Effector CD4-positive, alpha-beta T cell (primary cell): Measurements from ENCODE around the gene CYP2B6. TPM values are rescaled to one million over a fixed set of nuclear protein-coding genes. Genes with fewer than 3 reads are reported as not detected.
A peak's percentile ranks its signal among the peaks of the same experiment; 100 is the strongest.
"Not testable (repeated sequence)": the region's sequence is repeated elsewhere in the genome, so short reads cannot be mapped to it uniquely, and the experiment has no call there.

Experiments
- DNase-seq: peaks from one replicate; pipeline ENCODE4 v3.0.0-alpha.2; 2020
- total RNA-seq: gene quantifications from one replicate; lab custom pipeline; 2026; lab: John Stamatoyannopoulos, UW

CYP2B6 gene
- not detected for total RNA-seq

DNA sequence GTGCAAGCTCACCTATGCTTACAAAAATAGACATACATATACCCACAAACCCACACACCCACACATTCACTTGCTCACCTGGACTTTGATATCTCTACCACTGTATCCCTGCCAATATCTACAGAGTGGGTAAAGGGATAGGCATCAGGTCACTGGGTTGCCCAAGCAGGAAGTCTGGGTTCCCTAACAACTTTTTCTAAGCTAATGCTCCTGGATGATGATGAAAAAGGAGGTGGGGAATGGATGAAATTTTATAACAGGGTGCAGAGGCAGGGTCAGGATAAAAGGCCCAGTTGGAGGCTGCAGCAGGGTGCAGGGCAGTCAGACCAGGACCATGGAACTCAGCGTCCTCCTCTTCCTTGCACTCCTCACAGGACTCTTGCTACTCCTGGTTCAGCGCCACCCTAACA, at the start of gene CYP2B6:
Gene CYP2B6 (plus strand): TSS at position 311 of the 410 bp plus-strand sequence. CDS start 24 bp downstream, at position 335.
- no peak for DNase-seq

- DNase-seq: no peak
Measured at GRCh38 chr19:40941481-40942219, 49.4 kb upstream of the CYP2B6 start.

DNA sequence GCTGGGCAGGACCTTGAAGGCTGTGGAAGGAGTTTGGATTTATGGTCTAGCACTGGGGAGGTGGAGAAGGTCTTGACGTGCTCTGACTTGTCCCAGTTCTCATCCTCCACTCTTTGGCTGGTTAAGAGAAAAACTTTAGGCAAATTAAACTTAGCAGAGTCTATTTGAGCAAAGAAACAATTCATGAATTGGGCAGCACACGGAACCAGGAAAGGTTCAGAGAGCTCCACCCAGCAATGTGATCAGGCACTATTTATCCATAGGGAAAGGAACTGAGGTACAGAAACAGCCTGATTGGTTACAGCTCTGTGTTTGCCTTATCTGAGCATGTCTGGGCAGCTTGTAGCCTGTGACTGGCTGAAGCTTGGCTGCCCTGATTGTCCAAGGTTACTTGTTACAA, 45.4 kb upstream of the CYP2B6 start:
- no peak for DNase-seq

- DNase-seq: no peak
Measured at GRCh38 chr19:40947114-40947513, 44.0 kb upstream of the CYP2B6 start.

- no peak for DNase-seq
Measured at GRCh38 chr19:40947573-40947972, 43.5 kb upstream of the CYP2B6 start.

DNA sequence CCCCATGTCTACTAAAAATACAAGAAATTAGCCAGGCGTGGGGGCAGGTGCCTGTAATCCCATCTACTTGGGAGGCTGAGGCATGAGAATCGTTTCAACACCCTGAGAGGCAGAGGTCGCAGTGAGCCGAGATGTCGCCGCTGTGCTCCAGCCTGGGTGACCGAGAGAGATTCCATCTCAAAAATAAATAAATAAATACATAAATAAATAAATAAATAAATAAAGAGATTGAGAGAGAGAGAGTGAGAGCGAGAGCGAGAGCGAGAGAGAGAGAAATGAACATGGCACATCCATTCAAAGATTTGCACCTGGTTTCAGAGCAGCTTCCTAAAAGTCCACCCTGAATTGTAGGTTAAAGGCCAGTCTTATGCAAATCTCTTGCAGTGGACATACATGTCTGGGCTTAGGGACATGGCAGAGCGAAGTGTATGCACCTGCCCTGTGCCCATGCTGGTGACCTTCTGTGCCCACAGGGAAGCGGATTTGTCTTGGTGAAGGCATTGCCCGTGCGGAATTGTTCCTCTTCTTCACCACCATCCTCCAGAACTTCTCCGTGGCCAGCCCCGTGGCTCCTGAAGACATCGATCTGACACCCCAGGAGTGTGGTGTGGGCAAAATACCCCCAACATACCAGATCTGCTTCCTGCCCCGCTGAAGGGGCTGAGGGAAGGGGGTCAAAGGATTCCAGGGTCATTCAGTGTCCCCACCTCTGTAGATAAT, 42.3 kb upstream of the CYP2B6 start:
- no peak for DNase-seq

- DNase-seq: no peak
Measured at GRCh38 chr19:40954573-40954972, 36.5 kb upstream of the CYP2B6 start.

GRCh38 chr19:40959338-40959737, 31.7 kb upstream of the CYP2B6 start:
- no peak for DNase-seq

GRCh38 chr19:40960062-40960685, 30.9 kb upstream of the CYP2B6 start:
- DNase-seq: no peak

DNA sequence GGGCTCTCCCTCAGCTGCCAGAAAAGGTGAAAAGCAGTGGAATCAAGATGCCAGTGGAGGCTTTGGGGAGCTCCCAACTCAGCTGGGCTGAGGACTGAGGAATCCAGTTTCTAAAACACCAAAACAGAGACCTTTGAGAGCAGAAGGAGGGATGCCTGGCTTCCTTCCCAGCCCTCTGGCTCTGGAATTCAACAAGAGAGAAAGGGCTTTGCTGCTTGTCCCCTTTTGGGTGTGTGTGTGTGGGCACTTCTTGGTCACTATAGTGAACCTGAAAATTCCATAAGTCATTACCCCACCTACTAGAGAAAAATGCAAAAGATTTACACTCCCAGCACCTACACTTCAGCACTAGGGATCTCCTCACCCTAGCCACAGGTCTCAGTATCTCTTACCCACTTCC, 30.3 kb upstream of the CYP2B6 start:
- DNase-seq: no peak

- DNase-seq: no peak
Measured at GRCh38 chr19:40962460-40962961, 28.6 kb upstream of the CYP2B6 start.

DNA sequence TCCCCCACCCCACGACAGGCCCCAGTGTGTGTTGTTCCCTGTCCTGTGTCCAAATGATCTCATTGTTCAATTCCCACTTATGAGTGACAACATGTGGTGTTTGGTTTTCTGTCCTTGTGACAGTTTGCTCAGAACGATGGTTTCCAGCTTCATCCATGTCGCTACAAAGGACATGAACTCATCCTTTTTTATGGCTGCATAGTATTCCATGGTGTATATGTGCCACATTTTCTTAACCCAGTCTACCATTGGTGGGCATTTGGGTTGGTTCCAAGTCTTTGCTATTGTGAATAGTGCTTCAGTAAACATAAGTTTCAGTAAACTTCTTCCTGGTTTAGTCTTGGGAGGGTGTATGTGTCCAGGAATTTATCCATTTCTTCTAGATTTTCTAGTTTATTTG, 26.7 kb upstream of the CYP2B6 start:
- not testable (repeated sequence) for DNase-seq

GRCh38 chr19:40965351-40965750, 25.7 kb upstream of the CYP2B6 start:
- DNase-seq: not testable (repeated sequence)

DNA sequence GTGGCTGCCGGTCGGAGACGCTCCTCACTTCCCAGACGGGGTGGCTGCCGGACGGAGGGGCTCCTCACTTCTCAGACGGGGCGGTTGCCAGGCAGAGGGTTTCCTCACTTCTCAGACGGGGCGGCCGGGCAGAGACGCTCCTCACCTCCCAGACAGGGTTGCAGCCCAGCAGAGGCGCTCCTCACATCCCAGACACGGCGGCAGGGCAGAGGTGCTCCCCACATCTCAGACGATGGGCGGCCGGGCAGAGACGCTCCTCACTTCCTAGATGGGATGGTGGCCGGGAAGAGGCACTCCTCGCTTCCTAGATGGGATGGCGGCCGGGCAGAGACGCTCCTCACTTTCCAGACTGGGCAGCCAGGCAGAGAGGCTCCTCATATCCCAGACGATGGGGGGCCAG, 24.5 kb upstream of the CYP2B6 start:
- not testable (repeated sequence) for DNase-seq

GRCh38 chr19:40968065-40968464, 23.0 kb upstream of the CYP2B6 start:
- not testable (repeated sequence) for DNase-seq

DNA sequence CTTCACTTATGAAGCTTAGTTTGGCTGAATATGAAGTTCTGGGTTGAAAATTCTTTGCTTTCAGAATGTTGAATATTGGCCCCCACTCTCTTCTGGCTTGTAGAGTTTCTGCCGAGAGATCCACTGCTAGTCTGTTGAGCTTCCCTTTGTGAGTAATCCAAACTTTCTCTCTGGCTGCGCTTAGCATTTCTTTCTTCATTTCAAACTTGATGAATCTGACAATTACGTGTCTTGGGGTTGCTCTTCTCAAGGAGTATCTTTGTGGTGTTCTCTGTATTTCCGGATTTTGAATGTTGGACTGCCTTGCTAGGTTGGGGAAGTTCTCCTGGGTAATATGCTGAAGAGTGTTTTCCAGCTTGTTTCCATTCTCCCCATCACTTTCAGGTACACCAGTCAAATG, 21.4 kb upstream of the CYP2B6 start:
- DNase-seq: not testable (repeated sequence)

DNA sequence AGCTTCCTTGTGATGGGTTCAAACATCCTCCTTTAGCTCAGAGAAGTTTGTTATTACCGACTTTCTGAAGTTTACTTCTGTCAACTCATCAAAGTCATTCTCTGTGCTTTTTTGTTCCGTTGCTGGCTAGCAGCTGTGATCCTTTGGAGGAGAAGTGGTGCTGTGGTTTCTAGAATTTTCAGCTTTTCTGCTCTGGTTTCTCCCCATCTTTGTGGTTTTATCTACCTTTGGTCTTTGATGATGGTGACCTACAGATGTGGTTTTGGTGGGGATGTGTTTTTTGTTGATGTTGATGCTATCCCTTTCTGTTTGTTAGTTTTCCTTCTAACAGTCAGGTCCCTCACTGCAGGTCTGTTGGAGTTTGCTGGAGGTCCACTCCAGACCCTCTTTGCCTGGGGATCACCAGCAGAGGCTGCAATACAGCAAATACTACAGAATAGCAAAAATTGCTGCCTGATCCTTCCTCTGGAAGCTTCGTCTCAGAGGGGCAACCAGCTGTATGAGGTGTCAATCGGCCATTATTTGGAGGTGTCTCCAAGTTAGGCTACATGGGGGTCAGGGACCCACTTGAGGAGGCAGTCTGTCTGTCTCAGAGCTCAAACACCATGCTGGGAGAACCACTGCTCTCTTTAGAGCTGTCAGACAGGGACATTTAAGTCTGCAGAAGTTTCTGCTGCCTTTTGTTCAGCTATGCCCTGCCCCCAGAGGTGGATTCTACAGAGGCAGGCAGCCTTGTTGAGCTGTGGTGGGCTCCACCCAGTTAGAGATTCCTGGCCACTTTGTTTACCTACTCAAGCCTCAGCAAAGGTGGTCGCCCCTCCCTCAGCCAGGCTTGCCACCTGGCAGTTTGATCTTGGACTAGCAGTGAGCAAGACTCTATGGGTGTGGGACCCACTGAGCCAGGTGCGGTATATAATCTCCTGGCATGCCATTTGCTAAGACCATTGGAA, 20.4 kb upstream of the CYP2B6 start:
- peak; percentile 16 for DNase-seq

DNA sequence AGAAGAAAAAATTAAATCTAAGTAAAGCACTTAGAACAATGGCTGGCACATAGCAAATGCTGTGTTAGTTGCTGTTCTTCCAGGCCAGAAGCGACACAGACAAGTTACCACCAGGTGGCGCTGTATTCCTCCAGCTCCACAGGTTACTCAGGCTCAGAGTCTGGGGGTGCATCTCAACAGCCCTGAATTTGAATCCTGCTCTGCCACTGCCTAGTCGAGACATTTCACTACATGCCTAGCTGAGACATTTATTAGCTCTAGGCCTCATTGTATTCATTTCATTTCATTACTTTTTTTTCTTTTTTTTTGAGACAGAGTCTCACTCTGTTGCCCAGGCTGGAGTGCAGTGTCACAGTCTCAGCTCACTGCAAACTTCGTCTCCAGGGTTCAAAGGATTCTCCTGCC, 16.4 kb upstream of the CYP2B6 start:
- DNase-seq: peak; percentile 75

- no peak for DNase-seq
Measured at GRCh38 chr19:40976134-40976533, 14.9 kb upstream of the CYP2B6 start.

GRCh38 chr19:40976724-40977123, 14.4 kb upstream of the CYP2B6 start:
- no peak for DNase-seq

DNA sequence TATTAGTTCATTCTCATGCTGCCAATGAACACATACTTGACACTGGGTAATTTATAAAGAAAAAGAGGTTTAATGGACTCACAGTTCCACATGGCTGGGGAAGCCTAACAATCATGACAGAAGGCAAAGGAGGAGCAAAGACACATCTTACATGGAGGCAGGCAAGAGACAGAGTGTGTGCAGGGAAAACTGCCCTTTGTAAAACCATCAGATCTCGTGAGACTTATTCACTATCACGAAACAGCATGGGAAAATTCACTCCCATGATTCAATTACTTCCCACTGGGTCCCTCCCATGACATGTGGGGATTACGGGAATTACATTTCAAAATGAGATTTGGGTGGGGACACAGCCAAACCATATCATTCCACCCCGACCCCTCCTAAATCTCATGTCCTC, 11.3 kb upstream of the CYP2B6 start:
- DNase-seq: not testable (repeated sequence)

GRCh38 chr19:40980743-40981442, 10.2 kb upstream of the CYP2B6 start:
- DNase-seq: not testable (repeated sequence)
